Progenitor cell of endocrine pancreas (in vitro differentiated cells): ENCODE results near the gene CTRL. TPM values are rescaled to one million over a fixed set of nuclear protein-coding genes. Genes with fewer than 3 reads are reported as not detected.

Source experiments
- DNase-seq: peaks from one replicate; pipeline ENCODE4 v3.0.0; 2021; ENCODE audit warnings: low spot score; ENCODE audit not compliant: unreplicated experiment
- H3K27ac Mint-ChIP-seq: 2 replicates; pipeline ENCODE4 v1.8.0; 2021; ENCODE audit warnings: mild to moderate bottlenecking, moderate library complexity, mixed read lengths
- H3K27me3 Mint-ChIP-seq: 2 replicates; pipeline ENCODE4 v1.8.0; 2021; ENCODE audit warnings: mixed read lengths
- H3K36me3 Mint-ChIP-seq: 2 replicates; pipeline ENCODE4 v1.8.0; 2022; ENCODE audit warnings: mixed read lengths; ENCODE audit not compliant: insufficient read depth
- H3K4me1 Mint-ChIP-seq: 2 replicates; pipeline ENCODE4 v1.8.0; 2021; ENCODE audit warnings: low read depth, mixed read lengths
- H3K4me3 Mint-ChIP-seq: 2 replicates; pipeline ENCODE4 v1.8.0; 2021; ENCODE audit warnings: low read depth, mild to moderate bottlenecking, moderate library complexity, mixed read lengths
- H3K9me3 Mint-ChIP-seq: 2 replicates; pipeline ENCODE4 v1.8.0; 2021; ENCODE audit warnings: low read depth, mixed read lengths
- total RNA-seq: library from RNA; stranded (reverse); gene quantifications from 2 replicates; pipeline ENCODE4 v1.2.1, GENCODE V29; 2021
- TF ChIP-seq, protein P1 (sequence below): fragments of 200-600 bp; sonication (generic); IDR thresholded peaks from one replicate; pipeline ENCODE4 v1.5.0; 2021; ENCODE audit warnings: antibody characterized with exemption, mild to moderate bottlenecking; ENCODE audit not compliant: unreplicated experiment

CTRL gene
- total RNA-seq, 1 donor from 2014 or later = 0.57 TPM

- no peak for DNase-seq
- peaks cover 15% of the 10 kb centered on the region for H3K4me1 Mint-ChIP-seq
- peaks cover 3% of the 10 kb centered on the region for H3K27me3 Mint-ChIP-seq
- H3K36me3 Mint-ChIP-seq = peaks cover 3% of the 10 kb centered on the region
- peak within 1 kb of the TSS; percentile 96 for H3K4me3 Mint-ChIP-seq
- H3K9me3 Mint-ChIP-seq = no peaks in the 10 kb centered on the region
- TF ChIP-seq, protein P1, sequence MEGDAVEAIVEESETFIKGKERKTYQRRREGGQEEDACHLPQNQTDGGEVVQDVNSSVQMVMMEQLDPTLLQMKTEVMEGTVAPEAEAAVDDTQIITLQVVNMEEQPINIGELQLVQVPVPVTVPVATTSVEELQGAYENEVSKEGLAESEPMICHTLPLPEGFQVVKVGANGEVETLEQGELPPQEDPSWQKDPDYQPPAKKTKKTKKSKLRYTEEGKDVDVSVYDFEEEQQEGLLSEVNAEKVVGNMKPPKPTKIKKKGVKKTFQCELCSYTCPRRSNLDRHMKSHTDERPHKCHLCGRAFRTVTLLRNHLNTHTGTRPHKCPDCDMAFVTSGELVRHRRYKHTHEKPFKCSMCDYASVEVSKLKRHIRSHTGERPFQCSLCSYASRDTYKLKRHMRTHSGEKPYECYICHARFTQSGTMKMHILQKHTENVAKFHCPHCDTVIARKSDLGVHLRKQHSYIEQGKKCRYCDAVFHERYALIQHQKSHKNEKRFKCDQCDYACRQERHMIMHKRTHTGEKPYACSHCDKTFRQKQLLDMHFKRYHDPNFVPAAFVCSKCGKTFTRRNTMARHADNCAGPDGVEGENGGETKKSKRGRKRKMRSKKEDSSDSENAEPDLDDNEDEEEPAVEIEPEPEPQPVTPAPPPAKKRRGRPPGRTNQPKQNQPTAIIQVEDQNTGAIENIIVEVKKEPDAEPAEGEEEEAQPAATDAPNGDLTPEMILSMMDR = no peak
- peak within 1 kb of the TSS; percentile 99 for H3K27ac Mint-ChIP-seq
Measured at GRCh38 chr16:67936124-67936879, 4.6 kb upstream of the CTRL start, which contains the start of gene PSMB10. Gene PSMB10, minus strand, starts transcription at chr16:67936850. Its CDS starts 101 bp downstream, at chr16:67936749.

DNA sequence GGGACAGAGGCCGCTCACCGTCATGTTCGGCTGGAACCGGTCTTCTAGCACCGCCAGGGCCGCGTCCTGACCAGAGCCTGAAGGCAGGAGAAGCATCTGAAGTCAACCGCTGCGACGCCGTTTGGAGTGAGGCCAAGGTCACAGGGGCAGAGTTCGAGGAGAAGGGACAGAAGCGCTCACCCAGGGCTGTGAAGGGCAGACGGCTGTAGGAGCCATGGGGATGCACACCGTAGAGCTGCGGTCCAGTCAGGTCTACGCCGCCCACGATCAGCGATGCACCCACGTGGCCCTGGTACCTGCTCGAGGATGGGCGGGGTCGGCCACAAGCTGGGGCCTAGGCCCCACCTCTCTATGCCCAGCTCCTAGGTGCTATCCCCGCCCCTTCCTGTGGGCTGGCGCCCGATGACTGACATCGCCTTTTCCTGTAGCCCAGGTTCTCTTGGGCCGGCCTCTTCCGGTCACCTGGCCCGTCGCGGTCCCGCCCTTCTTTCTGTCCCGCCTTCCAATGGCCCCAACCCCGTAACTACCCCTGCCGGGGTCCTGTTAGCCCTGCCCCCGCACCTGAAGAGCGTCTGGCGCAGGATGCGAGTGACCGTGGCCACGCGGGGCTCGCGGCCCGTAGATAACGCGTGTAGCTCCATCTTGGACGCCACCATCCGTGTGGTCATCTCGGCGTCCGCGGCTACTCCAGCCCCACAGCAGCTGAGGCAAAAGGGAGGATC, 3.9 kb upstream of the CTRL start:
- H3K4me3 Mint-ChIP-seq = peak overlapping the region; percentile 96
- TF ChIP-seq, protein P1 = no peak
- H3K4me1 Mint-ChIP-seq = peaks cover 15% of the 10 kb centered on the region
- no peaks in the 10 kb centered on the region for H3K9me3 Mint-ChIP-seq
- H3K27me3 Mint-ChIP-seq = peaks cover 3% of the 10 kb centered on the region
- H3K36me3 Mint-ChIP-seq = peaks cover 3% of the 10 kb centered on the region
- peak; percentile 89 for DNase-seq
- H3K27ac Mint-ChIP-seq = peak overlapping the region; percentile 99

DNA sequence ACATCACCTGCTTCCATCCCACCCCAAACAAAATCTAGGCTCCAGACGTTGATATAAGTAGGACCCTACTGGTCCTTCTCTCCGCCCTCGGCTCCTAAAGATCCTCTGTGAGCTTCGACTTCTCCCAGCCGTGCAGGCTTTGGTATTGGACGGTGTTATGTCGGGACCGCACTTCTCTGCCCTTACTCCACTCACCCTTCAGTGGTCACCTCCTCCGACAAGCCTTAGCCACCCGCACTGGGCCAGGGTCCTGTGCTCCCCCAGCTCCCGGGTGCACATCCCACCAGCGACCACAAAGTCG, 3.4 kb upstream of the CTRL start:
- Mint-ChIP-seq H3K27ac (peak overlapping the region; percentile 60), H3K4me3 (peak overlapping the region; percentile 96)

GRCh38 chr16:67934306-67935100, 2.8 kb upstream of the CTRL start:
- H3K36me3 Mint-ChIP-seq = peaks cover 3% of the 10 kb centered on the region
- peak overlapping the region; percentile 60 for H3K27ac Mint-ChIP-seq
- TF ChIP-seq, protein P1 = no peak
- H3K27me3 Mint-ChIP-seq = peaks cover 3% of the 10 kb centered on the region
- H3K4me3 Mint-ChIP-seq = peak overlapping the region; percentile 96
- no peak for DNase-seq
- H3K4me1 Mint-ChIP-seq = peaks cover 15% of the 10 kb centered on the region
- H3K9me3 Mint-ChIP-seq = no peaks in the 10 kb centered on the region

More for the DNA sequence above, 3.4 kb upstream of the CTRL start:
- DNase-seq = no peak
- TF ChIP-seq, protein P1 = no peak
- Mint-ChIP-seq H3K4me1 (peaks cover 15% of the 10 kb centered on the region), H3K27me3 (peaks cover 3% of the 10 kb centered on the region), H3K9me3 (no peaks in the 10 kb centered on the region), H3K36me3 (peaks cover 3% of the 10 kb centered on the region)

GRCh38 chr16:67933805-67934204, 2.1 kb upstream of the CTRL start:
- DNase-seq = no peak
- H3K9me3 Mint-ChIP-seq = no peaks in the 10 kb centered on the region
- TF ChIP-seq, protein P1 = no peak
- no peak overlapping the region for H3K4me3 Mint-ChIP-seq
- H3K27me3 Mint-ChIP-seq = peaks cover 3% of the 10 kb centered on the region
- H3K27ac Mint-ChIP-seq = peak overlapping the region; percentile 49
- H3K36me3 Mint-ChIP-seq = peaks cover 3% of the 10 kb centered on the region
- H3K4me1 Mint-ChIP-seq = peaks cover 15% of the 10 kb centered on the region
